HL-60 (cell line): ENCODE data around the gene MSGN1.
A peak's percentile ranks its signal among the peaks of the same experiment; 100 is the strongest.

Experiments
- DNase-seq, 2 experiments: peaks; one replicate each; pipeline ENCODE4 v3.0.0-alpha.2; 2010 to 2020; ENCODE audit warnings: low read depth in 1 of 2, low spot score in 1 of 2
- H3K27ac ChIP-seq: fragments of 250-450 bp; sonication (Bioruptor Pico); replicated peaks from 2 replicates; pipeline ENCODE4 v1.5.1; 2020; ENCODE audit warnings: mild to moderate bottlenecking, moderate library complexity
- H3K27me3 ChIP-seq: fragments of 250-450 bp; sonication (Bioruptor Pico); 2 replicates; pipeline ENCODE4 v1.5.1; 2021; ENCODE audit warnings: mild to moderate bottlenecking, moderate library complexity; ENCODE audit not compliant: insufficient read depth, poor library complexity, severe bottlenecking
- H3K4me3 ChIP-seq: replicated peaks from 2 replicates; pipeline ENCODE4 v1.5.1; 2011; ENCODE audit warnings: mild to moderate bottlenecking, control low read depth, low read length; ENCODE audit not compliant: insufficient read depth
- CTCF ChIP-seq: IDR thresholded peaks from one replicate; pipeline ENCODE4 v1.5.1; 2011; ENCODE audit warnings: low read length, control low read depth, inconsistent platforms; ENCODE audit not compliant: insufficient read depth
- GABPA ChIP-seq: IDR thresholded peaks from 2 replicates; pipeline ENCODE4 v1.6.1; 2012; ENCODE audit warnings: low read depth
- POLR2AphosphoS5 ChIP-seq: IDR thresholded peaks from 2 replicates; pipeline ENCODE4 v1.6.1; 2012; ENCODE audit warnings: low read depth
- REST ChIP-seq: IDR thresholded peaks from 2 replicates; pipeline ENCODE4 v1.6.1; 2012; ENCODE audit warnings: low read depth; ENCODE audit not compliant: insufficient replicate concordance
- SPI1 ChIP-seq: IDR thresholded peaks from 2 replicates; pipeline ENCODE4 v1.6.1; 2012; ENCODE audit warnings: low read depth, mild to moderate bottlenecking, borderline replicate concordance

MSGN1 gene

GRCh38 chr2:17846676-17847075, 30.4 kb downstream of the MSGN1 start:
- H3K4me3 ChIP-seq: no peak overlapping the region
- DNase-seq: no peak
- H3K27me3 ChIP-seq: no peaks in the 10 kb centered on the region
- no peak for TF ChIP-seq CTCF
- TF ChIP-seq REST: no peak
- TF ChIP-seq POLR2AphosphoS5: no peak
- no peak for TF ChIP-seq GABPA
- TF ChIP-seq SPI1: no peak
- H3K27ac ChIP-seq: no peak overlapping the region

- DNase-seq: no peak
- H3K4me3 ChIP-seq: no peak overlapping the region
- H3K27ac ChIP-seq: no peak overlapping the region
- TF ChIP-seq SPI1: 0 out of 2 replicates have a peak, but pooled peaks have one; percentile 39
- no peak for TF ChIP-seq CTCF
- TF ChIP-seq POLR2AphosphoS5: no peak
- TF ChIP-seq GABPA: no peak
- no peak for TF ChIP-seq REST
- H3K27me3 ChIP-seq: no peaks in the 10 kb centered on the region
Observed at GRCh38 chr2:17847236-17847635, 31.0 kb downstream of the MSGN1 start.

GRCh38 chr2:17849275-17849674, 33.0 kb downstream of the MSGN1 start:
- Histone ChIP-seq H3K4me3 (no peak overlapping the region), H3K27ac (no peak overlapping the region), H3K27me3 (no peaks in the 10 kb centered on the region)
- TF ChIP-seq REST: no peak
- TF ChIP-seq GABPA: no peak
- no peak for TF ChIP-seq CTCF
- TF ChIP-seq SPI1: no peak
- TF ChIP-seq POLR2AphosphoS5: no peak
- no peak for DNase-seq
